GM21381 (cell line): ENCODE results near the gene RNASEH2A.
A peak's percentile ranks its signal among the peaks of the same experiment; 100 is the strongest.

ENCODE experiments used
- ATAC-seq: cut with Tn5 transposase; IDR thresholded peaks from one replicate; pipeline ENCODE4 v1.9.1; 2021; ENCODE audit warnings: mild to moderate bottlenecking, moderate library complexity; ENCODE audit not compliant: unreplicated experiment

The RNASEH2A gene

DNA sequence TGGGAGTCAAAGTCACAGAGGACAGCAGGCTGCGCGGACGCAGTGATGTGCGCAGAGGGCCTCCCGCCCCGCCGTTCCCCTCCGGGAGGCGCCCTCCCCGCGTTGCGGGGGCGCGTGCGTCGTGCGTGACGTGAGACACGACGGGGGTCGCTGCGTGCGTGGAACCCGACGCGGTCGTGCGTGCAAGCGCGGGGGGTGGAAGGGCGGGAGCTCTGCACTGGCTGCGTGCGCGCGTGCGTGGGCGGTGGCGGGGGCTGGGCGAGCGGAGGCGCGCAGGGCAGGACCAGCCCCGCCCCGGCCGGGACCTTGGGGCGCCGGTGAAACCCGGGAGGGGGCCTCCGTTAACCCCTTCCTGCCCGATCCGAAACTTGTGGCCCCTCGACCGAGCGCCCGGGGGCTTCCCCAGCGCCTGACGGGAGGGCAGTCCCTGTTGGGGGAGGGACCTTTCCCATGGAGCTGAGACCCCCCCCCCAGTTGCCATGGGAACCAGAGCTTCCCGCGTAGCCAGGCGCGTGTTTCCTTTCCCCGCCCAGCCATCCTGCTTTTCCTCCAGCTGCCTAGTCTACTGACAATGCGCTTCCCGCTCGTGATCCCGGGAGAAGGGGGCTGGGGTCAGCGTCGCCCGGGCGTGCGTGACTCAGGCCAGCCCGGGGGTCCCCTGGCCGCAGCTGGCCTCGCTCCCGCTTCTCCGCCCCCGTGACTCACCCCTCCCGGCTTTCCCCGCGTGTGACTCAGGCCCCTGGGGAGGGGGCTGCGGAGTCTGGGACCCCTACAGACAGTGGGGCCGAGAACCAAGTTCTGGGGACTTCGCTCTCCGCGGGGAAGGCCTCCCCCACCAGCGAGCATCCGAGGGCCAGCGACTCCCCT, 23.7 kb upstream of the RNASEH2A start:
- ATAC-seq = peak; percentile 29

DNA sequence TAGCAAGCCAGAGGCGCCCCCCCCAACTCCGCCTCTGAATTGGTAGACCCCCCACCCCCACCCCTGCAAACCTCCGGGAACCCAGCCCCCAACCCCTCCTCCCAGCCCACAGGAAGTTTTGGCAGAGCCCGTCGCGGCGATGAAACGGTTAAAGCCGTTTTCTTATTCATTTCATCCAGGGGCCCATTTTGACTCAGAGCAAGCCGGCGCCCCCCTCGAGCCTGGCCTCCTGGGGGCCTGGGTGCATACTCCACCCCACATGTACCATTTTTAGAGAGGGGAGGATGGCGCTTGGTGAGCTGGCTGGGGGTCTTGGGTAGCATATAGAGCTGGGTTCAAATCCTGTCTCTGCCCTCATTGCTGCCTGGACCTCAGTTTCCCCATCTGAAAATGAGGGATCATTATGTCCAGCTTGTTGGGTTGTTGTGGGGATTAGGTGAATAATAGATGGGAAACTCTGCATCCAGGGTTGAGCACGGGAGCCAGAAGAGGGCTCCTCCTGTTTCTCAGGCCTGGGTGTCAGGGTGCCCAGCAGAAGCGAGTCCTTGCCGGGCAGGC, 23.0 kb upstream of the RNASEH2A start:
- no peak for ATAC-seq

GRCh38 chr19:12783849-12784393, 22.5 kb upstream of the RNASEH2A start:
- ATAC-seq = no peak

- no peak for ATAC-seq
Observed at GRCh38 chr19:12784394-12784870, 22.0 kb upstream of the RNASEH2A start.

- ATAC-seq = no peak
Observed at GRCh38 chr19:12784871-12785430, 21.4 kb upstream of the RNASEH2A start.

- ATAC-seq = no peak
Observed at GRCh38 chr19:12785431-12786031, 20.9 kb upstream of the RNASEH2A start.

- no peak for ATAC-seq
Observed at GRCh38 chr19:12786141-12786870, 20.1 kb upstream of the RNASEH2A start.

DNA sequence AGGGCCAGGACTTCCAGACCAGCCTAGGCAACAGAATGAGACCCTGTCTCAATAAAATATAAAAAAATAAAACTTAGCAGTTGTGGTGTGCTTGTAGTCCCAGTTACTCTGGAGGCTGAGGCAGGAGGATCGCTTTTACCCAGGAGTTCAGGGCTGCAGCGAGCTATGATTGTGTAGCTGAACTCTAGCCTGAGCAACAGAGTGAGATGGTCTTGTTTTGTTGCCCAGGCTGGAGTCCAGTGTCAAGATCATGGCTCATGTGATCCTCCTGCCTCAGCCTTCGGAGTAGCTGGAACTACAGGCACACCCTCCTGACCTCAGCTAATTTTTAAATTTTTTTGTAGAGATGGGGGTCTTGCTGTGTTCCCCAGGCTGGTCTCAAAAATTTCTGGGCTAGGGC, 19.4 kb upstream of the RNASEH2A start:
- no peak for ATAC-seq

GRCh38 chr19:12787458-12787857, 18.9 kb upstream of the RNASEH2A start:
- no peak for ATAC-seq

- ATAC-seq = no peak
Observed at GRCh38 chr19:12788042-12788681, 18.2 kb upstream of the RNASEH2A start.

GRCh38 chr19:12788682-12789097, 17.7 kb upstream of the RNASEH2A start:
- no peak for ATAC-seq

DNA sequence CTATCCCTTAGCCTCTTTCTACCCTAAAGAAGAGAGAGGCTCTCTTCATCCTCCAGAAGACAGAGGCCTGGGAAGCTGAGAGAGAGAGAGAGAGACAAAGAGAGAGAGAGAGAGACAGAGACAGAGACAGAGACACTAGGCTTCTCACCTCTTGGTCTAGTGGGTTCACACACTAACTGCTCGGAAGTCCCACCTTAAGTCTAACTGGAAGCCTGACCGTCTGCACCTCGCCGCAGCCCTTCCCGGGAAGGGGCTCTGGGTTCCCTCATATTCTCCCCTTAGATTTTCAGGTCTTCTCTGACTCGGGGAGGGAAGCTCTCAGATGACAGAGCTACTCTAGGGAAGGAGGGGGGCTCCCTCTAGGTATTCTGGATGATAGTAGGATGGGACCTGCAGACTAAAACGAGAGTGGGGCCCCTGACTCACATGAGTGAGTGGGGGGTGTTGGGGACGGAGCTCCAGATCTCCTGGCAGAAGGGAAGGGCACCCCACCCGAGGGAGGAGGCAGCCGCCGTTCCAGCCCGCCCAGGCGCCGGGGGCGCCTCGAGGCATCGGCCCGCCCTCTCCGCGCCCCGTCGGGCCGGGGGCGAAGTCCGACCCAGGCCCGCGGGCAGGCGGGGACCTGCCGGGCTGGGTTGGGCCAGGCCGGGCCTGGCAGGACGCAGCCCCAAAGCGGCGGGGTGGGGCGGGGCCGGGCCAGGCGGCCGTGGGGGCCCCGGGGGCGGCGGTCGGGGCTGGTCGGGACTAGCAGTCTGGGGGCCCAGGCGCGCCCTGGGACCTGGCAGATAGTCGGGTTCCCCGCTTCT, 17.1 kb upstream of the RNASEH2A start:
- no peak for ATAC-seq

DNA sequence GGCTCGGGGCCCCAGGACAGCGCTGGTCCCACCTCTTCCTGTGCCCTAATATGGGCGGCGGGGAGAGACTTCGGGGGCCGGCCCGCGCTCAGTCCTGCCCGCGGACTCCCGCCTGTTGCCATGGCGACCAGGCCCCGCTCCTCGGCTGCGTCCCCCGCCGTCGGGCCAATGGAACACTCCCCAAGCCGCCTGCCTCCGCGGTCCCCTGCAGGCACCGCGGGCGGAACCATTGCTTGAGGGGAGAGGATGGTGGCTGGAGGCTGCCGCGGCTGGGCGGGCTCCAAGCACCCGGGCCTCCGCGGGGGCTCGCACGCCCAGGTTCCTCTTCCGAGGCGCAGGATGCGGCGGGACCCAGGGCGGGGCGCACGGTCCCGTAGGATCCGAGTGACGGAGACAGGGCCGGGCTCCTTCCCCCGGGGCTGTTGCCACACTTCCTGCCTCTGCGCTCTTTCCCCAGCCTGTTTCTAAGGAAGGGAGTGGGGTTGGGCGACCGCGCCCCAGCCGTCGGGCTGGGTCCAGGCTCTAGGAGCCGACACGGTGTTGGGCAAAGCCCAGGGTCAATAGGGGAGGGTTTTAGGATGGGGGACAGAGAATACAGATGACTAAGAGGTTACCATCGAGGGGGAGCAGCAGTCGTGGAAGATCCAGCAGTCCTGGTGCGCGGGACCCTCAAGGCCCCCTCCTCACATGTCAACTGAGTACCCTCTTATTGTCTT, 16.3 kb upstream of the RNASEH2A start:
- ATAC-seq = peak; percentile 38

DNA sequence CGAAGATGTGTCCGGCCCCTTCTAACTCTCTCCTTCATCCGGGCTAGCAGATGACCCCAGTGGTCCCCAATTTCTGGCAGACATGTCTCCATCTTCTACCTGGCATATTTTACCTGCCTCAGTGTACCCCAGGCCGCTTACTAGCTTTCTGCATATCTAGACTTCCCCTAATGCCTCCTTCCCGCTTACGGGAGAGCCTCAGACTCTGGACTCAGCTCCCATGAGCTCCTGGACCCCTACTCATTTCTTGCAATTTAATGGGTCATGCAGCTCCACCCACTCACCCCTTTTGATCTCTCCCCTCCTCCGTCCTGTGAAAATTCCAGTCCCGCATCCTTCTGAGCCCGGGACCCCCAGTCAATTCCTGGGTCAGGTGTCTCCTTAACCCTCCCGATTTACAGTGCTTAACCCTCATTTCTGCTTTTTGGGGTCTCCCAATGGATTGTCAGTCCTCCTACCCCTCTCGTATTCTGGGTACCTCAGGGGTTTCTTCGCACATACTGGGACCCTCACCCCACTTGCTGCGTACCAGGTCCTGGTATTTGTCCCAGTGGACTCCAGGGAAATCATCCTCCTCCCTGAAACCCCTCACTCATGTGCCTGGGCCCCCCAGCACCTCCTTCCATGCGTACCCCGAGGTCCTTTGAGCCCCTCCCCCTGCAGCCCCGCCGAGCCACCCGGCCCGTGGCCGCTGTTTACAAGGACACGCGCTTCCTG, 15.6 kb upstream of the RNASEH2A start:
- ATAC-seq = no peak

DNA sequence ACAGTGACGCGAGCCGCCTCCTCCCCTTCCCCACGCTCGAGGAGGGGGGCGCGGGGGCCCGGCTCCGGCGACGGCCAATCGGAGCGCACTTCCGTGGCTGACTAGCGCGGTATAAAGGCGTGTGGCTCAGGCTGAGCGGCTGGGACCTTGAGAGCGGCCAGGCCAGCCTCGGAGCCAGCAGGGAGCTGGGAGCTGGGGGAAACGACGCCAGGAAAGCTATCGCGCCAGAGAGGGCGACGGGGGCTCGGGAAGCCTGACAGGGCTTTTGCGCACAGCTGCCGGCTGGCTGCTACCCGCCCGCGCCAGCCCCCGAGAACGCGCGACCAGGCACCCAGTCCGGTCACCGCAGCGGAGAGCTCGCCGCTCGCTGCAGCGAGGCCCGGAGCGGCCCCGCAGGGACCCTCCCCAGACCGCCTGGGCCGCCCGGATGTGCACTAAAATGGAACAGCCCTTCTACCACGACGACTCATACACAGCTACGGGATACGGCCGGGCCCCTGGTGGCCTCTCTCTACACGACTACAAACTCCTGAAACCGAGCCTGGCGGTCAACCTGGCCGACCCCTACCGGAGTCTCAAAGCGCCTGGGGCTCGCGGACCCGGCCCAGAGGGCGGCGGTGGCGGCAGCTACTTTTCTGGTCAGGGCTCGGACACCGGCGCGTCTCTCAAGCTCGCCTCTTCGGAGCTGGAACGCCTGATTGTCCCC, 14.9 kb upstream of the RNASEH2A start, which contains the start of gene JUNB:
Gene JUNB (plus strand): TSS at position 142 of the 706 bp plus-strand sequence. CDS start 286 bp downstream, at position 428.
- peak; percentile 29 for ATAC-seq

DNA sequence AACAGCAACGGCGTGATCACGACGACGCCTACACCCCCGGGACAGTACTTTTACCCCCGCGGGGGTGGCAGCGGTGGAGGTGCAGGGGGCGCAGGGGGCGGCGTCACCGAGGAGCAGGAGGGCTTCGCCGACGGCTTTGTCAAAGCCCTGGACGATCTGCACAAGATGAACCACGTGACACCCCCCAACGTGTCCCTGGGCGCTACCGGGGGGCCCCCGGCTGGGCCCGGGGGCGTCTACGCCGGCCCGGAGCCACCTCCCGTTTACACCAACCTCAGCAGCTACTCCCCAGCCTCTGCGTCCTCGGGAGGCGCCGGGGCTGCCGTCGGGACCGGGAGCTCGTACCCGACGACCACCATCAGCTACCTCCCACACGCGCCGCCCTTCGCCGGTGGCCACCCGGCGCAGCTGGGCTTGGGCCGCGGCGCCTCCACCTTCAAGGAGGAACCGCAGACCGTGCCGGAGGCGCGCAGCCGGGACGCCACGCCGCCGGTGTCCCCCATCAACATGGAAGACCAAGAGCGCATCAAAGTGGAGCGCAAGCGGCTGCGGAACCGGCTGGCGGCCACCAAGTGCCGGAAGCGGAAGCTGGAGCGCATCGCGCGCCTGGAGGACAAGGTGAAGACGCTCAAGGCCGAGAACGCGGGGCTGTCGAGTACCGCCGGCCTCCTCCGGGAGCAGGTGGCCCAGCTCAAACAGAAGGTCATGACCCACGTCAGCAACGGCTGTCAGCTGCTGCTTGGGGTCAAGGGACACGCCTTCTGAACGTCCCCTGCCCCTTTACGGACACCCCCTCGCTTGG, 14.1 kb upstream of the RNASEH2A start:
- ATAC-seq = no peak
